CD4-positive, alpha-beta T cell treated with Interleukin-15 for 4 hours (primary cell): ENCODE data around the gene SELENON.
A peak's percentile ranks its signal among the peaks of the same experiment; 100 is the strongest.
"Not testable (repeated sequence)": the region's sequence is repeated elsewhere in the genome, so short reads cannot be mapped to it uniquely, and the experiment has no call there.

ENCODE experiments used
- DNase-seq: peaks from one replicate; pipeline ENCODE4 v3.0.0-alpha.2; 2020; ENCODE audit warnings: low spot score

SELENON gene

GRCh38 chr1:25831569-25832196, 31.7 kb downstream of the SELENON start:
- DNase-seq = no peak

GRCh38 chr1:25832336-25833037, 32.5 kb downstream of the SELENON start:
- DNase-seq = no peak

DNA sequence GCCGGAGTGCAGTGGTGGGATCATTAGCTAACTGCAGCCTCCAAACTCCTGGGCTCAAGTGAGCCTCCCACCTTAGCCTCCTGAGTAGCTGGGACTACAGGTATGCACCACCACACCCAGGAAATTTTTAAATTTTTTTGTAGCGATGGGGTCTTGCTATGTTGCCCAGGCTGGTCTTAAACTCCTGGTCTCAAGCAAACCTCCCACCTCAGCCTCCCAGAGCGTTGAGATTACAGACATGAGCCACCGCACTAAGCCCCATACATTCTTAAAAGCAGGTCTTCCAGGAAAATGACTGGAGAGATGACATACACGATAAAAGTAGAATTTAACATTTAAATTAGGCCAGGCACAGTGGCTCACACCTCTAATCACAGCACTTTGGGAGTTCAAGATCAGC, 33.2 kb downstream of the SELENON start:
- no peak for DNase-seq

DNA sequence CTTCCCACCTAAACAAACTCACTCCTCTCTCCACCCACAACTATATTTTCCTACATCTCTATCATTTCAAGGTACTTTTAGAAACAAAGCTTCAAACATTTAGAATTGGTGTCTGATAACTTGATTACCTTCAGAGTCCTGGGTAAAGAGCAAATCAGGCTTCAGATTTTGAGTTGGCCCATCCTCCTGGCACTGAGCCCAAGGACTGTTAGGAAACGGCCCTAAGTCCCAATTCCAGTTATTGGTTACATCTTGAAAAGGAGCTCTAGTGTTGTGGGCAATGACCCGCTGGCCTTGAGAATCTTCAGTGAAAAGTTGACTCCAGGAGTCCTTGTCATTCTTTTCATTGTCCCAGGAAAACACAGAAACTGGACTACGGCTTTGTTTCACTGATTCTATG, 34.9 kb downstream of the SELENON start:
- no peak for DNase-seq

DNA sequence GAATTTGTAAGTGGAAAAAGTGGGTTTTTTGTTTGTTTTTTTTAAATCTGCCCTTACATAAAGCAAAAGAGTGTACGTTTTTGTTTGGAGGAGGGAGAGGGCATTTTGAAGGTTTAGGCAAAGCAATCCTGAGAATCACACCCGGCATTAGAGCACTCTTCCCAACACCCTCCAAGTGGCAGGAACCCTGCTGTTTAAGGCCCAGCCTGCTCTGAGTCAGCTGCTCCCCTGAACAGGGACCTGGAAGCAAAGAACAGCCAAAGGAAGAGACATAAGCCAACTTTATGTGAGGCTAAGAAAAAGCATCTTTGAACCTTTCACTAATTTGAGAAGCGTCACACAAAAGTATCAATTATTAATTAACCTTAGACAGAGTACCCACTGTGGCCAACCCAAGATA, 36.7 kb downstream of the SELENON start:
- no peak for DNase-seq

DNA sequence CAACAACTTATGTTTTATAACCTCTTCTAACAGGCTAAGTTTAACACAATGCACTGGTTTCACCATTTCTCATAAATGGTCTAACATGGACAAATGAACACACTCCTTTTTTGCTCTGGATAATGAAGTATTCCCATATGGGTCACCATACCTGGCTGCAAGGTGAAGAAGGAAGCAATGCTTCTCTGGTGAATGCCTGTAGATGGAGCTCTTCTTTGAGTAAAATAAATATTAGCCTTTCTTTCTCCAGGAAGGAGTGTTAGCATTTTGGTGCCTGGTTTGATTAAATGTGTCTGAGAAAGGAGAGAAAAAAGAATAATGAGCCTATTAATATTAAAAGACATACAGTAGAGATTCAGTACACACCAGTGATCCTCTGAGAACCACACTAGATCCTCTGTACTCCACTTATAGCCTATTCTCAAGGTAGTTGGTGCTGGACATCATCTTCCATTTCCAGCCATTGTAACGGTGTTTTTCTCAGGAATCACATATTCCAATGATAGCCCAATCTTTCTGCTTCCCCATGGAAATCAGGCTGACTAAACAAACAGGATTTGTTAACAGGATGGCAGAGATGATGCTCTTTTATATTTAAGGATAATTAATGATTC, 37.4 kb downstream of the SELENON start:
- DNase-seq = no peak

DNA sequence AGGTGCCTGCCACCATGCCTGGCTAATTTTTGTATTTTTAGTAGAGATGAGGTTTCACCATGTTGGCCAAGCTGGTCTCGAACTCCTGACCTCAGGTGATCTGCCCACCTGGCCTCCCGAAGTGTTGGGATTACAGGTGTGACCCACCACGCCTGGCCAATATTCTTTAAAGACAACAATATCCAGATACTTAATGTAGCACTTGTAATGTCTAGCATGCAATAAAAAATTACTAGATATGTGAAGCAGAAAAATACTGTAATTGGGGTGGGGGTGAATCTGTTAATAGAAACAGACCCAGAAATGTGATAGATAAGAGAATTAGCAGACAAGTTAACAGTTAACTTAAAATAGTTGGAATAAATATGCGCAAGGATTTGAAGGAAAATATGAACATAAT, 39.8 kb downstream of the SELENON start:
- not testable (repeated sequence) for DNase-seq

- no peak for DNase-seq
Observed at GRCh38 chr1:25843483-25843882, 43.5 kb downstream of the SELENON start.

- no peak for DNase-seq
Observed at GRCh38 chr1:25844536-25845337, 44.7 kb downstream of the SELENON start.

DNA sequence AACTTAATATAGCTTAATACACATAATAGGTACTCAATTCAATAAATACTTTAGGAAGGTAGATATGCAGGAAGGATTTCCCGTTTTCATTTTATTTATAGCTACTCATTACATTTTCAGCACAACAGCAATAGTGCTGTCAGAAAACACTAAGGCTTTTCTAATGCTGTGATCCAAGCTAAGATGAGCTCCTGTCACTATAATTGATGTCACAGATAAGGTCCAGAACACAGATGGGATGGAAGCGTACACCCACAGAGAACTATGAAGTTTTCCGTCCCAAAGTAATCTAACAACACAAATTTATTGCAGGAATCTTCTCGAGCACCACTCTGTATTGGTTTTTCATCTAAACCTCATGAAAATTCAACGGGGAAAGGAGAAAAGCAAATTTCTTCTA, 45.7 kb downstream of the SELENON start:
- DNase-seq = no peak

DNA sequence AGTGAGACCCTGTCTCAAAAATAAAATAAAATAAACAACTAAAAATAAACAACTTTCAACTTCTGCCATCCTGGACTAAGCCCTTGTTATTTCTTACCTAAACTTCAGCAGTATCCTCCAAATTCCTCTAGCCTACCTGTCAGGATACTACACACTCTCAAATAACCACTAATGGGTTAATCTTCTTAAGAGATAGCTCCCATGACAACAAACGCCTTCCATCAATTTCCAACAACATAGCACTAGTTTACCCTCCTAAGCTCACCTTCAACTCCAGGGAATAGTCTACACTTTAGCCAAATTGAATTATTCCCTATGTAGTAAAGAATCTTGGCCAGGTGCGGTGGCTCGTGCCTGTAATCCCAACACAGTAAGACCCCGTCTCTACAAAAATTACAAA, 47.9 kb downstream of the SELENON start:
- no peak for DNase-seq

DNA sequence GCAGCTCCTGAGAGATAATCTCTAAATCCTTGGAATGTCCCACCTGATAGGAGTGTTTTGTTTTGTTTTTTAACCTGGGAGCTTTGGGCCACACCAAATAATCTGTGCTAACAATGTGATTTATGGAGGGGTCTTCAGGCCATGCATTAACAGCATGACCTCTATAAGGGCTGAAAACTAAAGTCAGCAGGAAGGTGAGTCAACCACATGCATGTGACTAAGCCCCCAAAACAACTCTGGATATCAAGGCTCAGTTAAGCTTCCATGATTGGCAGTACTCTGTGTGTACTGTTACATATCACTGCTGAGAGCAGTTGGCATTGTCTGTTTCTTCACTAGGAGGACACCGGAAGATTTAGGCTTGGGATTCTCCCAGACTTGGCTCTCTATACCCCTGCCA, 48.5 kb downstream of the SELENON start:
- no peak for DNase-seq

GRCh38 chr1:25854554-25854953, 54.6 kb downstream of the SELENON start:
- no peak for DNase-seq

GRCh38 chr1:25856856-25857255, 56.9 kb downstream of the SELENON start:
- DNase-seq = no peak

- DNase-seq = no peak
Observed at GRCh38 chr1:25858494-25858893, 58.5 kb downstream of the SELENON start.

GRCh38 chr1:25858906-25859789, 59.2 kb downstream of the SELENON start, which contains the start of gene AUNIP:
TSS of gene AUNIP (minus strand) at chr1:25859457. CDS start at chr1:25859357, 100 bp downstream.
- DNase-seq = peak; percentile 86

- no peak for DNase-seq
Observed at GRCh38 chr1:25861316-25862286, 61.6 kb downstream of the SELENON start.

GRCh38 chr1:25862785-25863485, 62.9 kb downstream of the SELENON start:
- no peak for DNase-seq

DNA sequence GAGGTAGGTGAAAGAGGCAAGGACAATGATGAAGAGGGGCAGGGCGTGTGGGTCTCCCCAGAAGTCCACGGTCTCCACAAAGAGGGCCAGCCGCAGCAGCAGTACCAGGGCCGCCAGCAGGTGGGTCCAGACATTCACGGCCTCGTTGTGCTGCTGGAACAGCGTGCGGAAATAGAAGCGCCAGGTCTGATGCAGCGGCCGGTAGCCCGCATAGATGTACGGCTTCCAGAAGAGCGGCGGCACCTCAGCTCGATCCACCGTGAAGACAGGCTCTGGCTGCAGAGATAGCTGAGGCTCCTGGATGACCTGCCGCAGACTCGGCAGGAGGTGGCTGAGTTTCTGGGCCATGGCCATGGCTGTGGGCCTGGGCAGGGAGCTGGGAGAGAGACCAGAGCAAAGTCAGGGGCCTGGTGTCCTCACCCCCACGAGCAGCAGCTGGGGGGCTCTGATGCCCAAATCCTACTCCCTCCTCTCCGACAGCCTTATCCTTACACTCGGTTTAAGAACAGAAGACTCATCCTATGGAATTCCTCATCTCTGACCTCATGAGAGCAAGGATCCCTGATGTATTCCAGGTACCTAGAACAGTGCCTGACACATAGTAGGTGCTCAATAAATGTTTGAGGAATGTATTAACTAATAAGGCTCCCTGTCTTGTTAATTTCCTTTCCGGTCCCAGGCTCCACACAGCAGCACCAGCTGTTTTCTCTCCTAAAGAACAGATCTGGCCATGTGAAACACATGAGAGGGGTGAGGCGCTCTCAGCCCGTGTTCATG, 63.7 kb downstream of the SELENON start:
- no peak for DNase-seq
